Activated T-cell treated with anti-CD3 and anti-CD28 coated beads, Interleukin-2, amount 50 U/mL, for 72 hours (primary cell): ENCODE measurements around the gene MXI1. TPM values are rescaled to one million over a fixed set of nuclear protein-coding genes. Genes with fewer than 3 reads are reported as not detected.

ENCODE experiments used
- ATAC-seq, 2 donors: fragments of 150-1000 bp; cut with Tn5 transposase; replicated peaks in 1 of 2; 2 replicates each; pipeline ENCODE4 v1.10.0; 2021; ENCODE audit warnings: moderate library complexity in 2 of 2, mild to moderate bottlenecking in 1 of 2
- DNase-seq, 2 donors: peaks; one replicate each; pipeline ENCODE4 v3.0.0; 2021 to 2022; ENCODE audit warnings: mixed read lengths in 1 of 2
- H3K27ac Mint-ChIP-seq: one replicate; pipeline ENCODE4 v1.8.0; 2022; ENCODE audit warnings: mild to moderate bottlenecking, moderate library complexity, mixed read lengths
- H3K27me3 Mint-ChIP-seq: one replicate; pipeline ENCODE4 v1.8.0; 2022; ENCODE audit warnings: low read depth, mixed read lengths
- H3K36me3 Mint-ChIP-seq, 2 donors: one replicate each; pipeline ENCODE4 v1.8.0; 2022; ENCODE audit warnings: mixed read lengths in 2 of 2, mild to moderate bottlenecking in 1 of 2; ENCODE audit not compliant: insufficient read depth in 2 of 2
- H3K4me1 Mint-ChIP-seq: one replicate; pipeline ENCODE4 v1.8.0; 2022; ENCODE audit warnings: low read depth, mixed read lengths
- H3K4me3 Mint-ChIP-seq, 2 donors: one replicate each; pipeline ENCODE4 v1.8.0; 2022; ENCODE audit warnings: mild to moderate bottlenecking in 2 of 2, mixed read lengths in 2 of 2, moderate library complexity in 2 of 2
- H3K9me3 Mint-ChIP-seq, 2 donors: one replicate each; pipeline ENCODE4 v1.8.0; 2022; ENCODE audit warnings: mixed read lengths in 2 of 2
- total RNA-seq, 2 donors: library from RNA; stranded (reverse); gene quantifications; one replicate each; pipeline ENCODE4 v1.2.3, GENCODE V29; 2022

The MXI1 gene
- total RNA-seq, 2 donors from 2014 or later, result 19.4 to 36.8 TPM

GRCh38 chr10:110214371-110214826, 7.0 kb downstream of the MXI1 start:
- Mint-ChIP-seq H3K9me3 (no peaks in the 10 kb centered on the region), H3K4me1 (peaks cover 48% of the 10 kb centered on the region), H3K4me3 (no peak overlapping the region), H3K27ac (no peak overlapping the region), H3K27me3 (peaks cover 13% of the 10 kb centered on the region), H3K36me3 (peaks cover 1 to 2% of the 10 kb centered on the region in 2 donors)
- no peak for DNase-seq
- no peak for ATAC-seq

GRCh38 chr10:110215286-110216170, 8.1 kb downstream of the MXI1 start:
- Mint-ChIP-seq H3K4me3 (no peak overlapping the region), H3K4me1 (peaks cover 48% of the 10 kb centered on the region), H3K9me3 (no peaks in the 10 kb centered on the region), H3K27ac (no peak overlapping the region), H3K36me3 (peaks cover 0 to under 1% of the 10 kb centered on the region in 2 donors), H3K27me3 (peaks cover 13% of the 10 kb centered on the region)
- DNase-seq, result no peak
- no peak for ATAC-seq

- Mint-ChIP-seq H3K27ac (no peak overlapping the region), H3K4me1 (peaks cover 52% of the 10 kb centered on the region), H3K36me3 (no peaks in the 10 kb centered on the region), H3K4me3 (no peak overlapping the region), H3K27me3 (peaks cover 13% of the 10 kb centered on the region), H3K9me3 (no peaks in the 10 kb centered on the region)
- ATAC-seq, result no peak
- no peak for DNase-seq
These were observed 8.8 kb downstream of the MXI1 start for GRCh38 chr10:110216240-110216639.

GRCh38 chr10:110216942-110217661, 9.7 kb downstream of the MXI1 start:
- H3K4me1 Mint-ChIP-seq, result peaks cover 52% of the 10 kb centered on the region
- no peak for DNase-seq
- H3K9me3 Mint-ChIP-seq, result no peaks in the 10 kb centered on the region
- H3K27ac Mint-ChIP-seq, result peak overlapping the region; percentile 52
- no peak overlapping the region for H3K4me3 Mint-ChIP-seq
- no peak for ATAC-seq
- no peaks in the 10 kb centered on the region for H3K36me3 Mint-ChIP-seq
- peaks cover 13% of the 10 kb centered on the region for H3K27me3 Mint-ChIP-seq

- H3K4me1 Mint-ChIP-seq, result peaks cover 52% of the 10 kb centered on the region
- H3K27me3 Mint-ChIP-seq, result peaks cover 10% of the 10 kb centered on the region
- H3K36me3 Mint-ChIP-seq, result no peaks in the 10 kb centered on the region
- peak overlapping the region; percentile 52 for H3K27ac Mint-ChIP-seq
- no peak overlapping the region for H3K4me3 Mint-ChIP-seq
- no peaks in the 10 kb centered on the region for H3K9me3 Mint-ChIP-seq
- DNase-seq, result no peak
- no peak for ATAC-seq
These were observed 10.2 kb downstream of the MXI1 start for GRCh38 chr10:110217662-110218008.

- DNase-seq (no peak), ATAC-seq (no peak)
- peaks cover under 1% of the 10 kb centered on the region for H3K27me3 Mint-ChIP-seq
- no peak overlapping the region for H3K4me3 Mint-ChIP-seq
- no peaks in the 10 kb centered on the region for H3K9me3 Mint-ChIP-seq
- no peaks in the 10 kb centered on the region for H3K36me3 Mint-ChIP-seq
- no peak overlapping the region for H3K27ac Mint-ChIP-seq
- peaks cover 49% of the 10 kb centered on the region for H3K4me1 Mint-ChIP-seq
These were observed 11.2 kb downstream of the MXI1 start for GRCh38 chr10:110218632-110219031.

- ATAC-seq, result no peak
- no peak overlapping the region for H3K4me3 Mint-ChIP-seq
- no peak overlapping the region for H3K27ac Mint-ChIP-seq
- DNase-seq, result no peak
- H3K4me1 Mint-ChIP-seq, result peaks cover 54% of the 10 kb centered on the region
- H3K27me3 Mint-ChIP-seq, result no peaks in the 10 kb centered on the region
- H3K36me3 Mint-ChIP-seq, result no peaks in the 10 kb centered on the region
- no peaks in the 10 kb centered on the region for H3K9me3 Mint-ChIP-seq
These were observed 12.5 kb downstream of the MXI1 start for GRCh38 chr10:110219884-110220283.

- Mint-ChIP-seq H3K9me3 (no peaks in the 10 kb centered on the region), H3K27ac (no peak overlapping the region), H3K4me1 (peaks cover 58% of the 10 kb centered on the region), H3K4me3 (peak overlapping the region in 1 of 2 donors; percentile 22), H3K36me3 (no peaks in the 10 kb centered on the region), H3K27me3 (no peaks in the 10 kb centered on the region)
- ATAC-seq (no peak), DNase-seq (no peak)
These were observed 13.0 kb downstream of the MXI1 start for GRCh38 chr10:110220398-110220797.

- Mint-ChIP-seq H3K4me1 (peaks cover 55% of the 10 kb centered on the region), H3K27ac (peak overlapping the region; percentile 44), H3K9me3 (no peaks in the 10 kb centered on the region), H3K4me3 (peak overlapping the region; percentile 76 to 83), H3K36me3 (peaks cover 0 to 2% of the 10 kb centered on the region in 2 donors), H3K27me3 (no peaks in the 10 kb centered on the region)
- ATAC-seq, result no peak
- DNase-seq, result no peak
These were observed 13.8 kb downstream of the MXI1 start for GRCh38 chr10:110221044-110221720.

GRCh38 chr10:110221721-110222261, 14.4 kb downstream of the MXI1 start:
- Mint-ChIP-seq H3K36me3 (peaks cover 0 to 2% of the 10 kb centered on the region in 2 donors), H3K9me3 (no peaks in the 10 kb centered on the region), H3K4me1 (peaks cover 55% of the 10 kb centered on the region), H3K27ac (peak overlapping the region; percentile 44), H3K27me3 (no peaks in the 10 kb centered on the region), H3K4me3 (peak overlapping the region; percentile 76 to 83)
- DNase-seq (peak; percentile 77 to 84), ATAC-seq (peak; percentile 72 to 77)

- no peaks in the 10 kb centered on the region for H3K27me3 Mint-ChIP-seq
- no peak for DNase-seq
- no peaks in the 10 kb centered on the region for H3K9me3 Mint-ChIP-seq
- peaks cover 0 to 2% of the 10 kb centered on the region in 2 donors for H3K36me3 Mint-ChIP-seq
- peak overlapping the region; percentile 47 to 76 for H3K4me3 Mint-ChIP-seq
- H3K27ac Mint-ChIP-seq, result peak overlapping the region; percentile 44
- no peak for ATAC-seq
- H3K4me1 Mint-ChIP-seq, result peaks cover 55% of the 10 kb centered on the region
These were observed 15.4 kb downstream of the MXI1 start for GRCh38 chr10:110222641-110223297.

- H3K27me3 Mint-ChIP-seq, result no peaks in the 10 kb centered on the region
- peaks cover 56% of the 10 kb centered on the region for H3K4me1 Mint-ChIP-seq
- ATAC-seq, result no peak
- no peak for DNase-seq
- no peaks in the 10 kb centered on the region for H3K9me3 Mint-ChIP-seq
- H3K4me3 Mint-ChIP-seq, result peak overlapping the region in 1 of 2 donors; percentile 54
- peak overlapping the region; percentile 52 for H3K27ac Mint-ChIP-seq
- peaks cover 0 to 2% of the 10 kb centered on the region in 2 donors for H3K36me3 Mint-ChIP-seq
These were observed 16.0 kb downstream of the MXI1 start for GRCh38 chr10:110223298-110223925.
